RPMI8226 (cell line): Measurements from ENCODE around the gene NUAK1.

Experiments
- DNase-seq: peaks from one replicate; pipeline ENCODE4 v3.0.0-alpha.2; 2015

Gene NUAK1

GRCh38 chr12:106128585-106129328 lies 10.0 kb downstream of the NUAK1 start:
- DNase-seq = no peak

GRCh38 chr12:106127338-106128126 lies 11.2 kb downstream of the NUAK1 start:
- DNase-seq = no peak

GRCh38 chr12:106126441-106127337 lies 12.1 kb downstream of the NUAK1 start:
- no peak for DNase-seq

- no peak for DNase-seq
Measured at GRCh38 chr12:106125351-106126095, 13.2 kb downstream of the NUAK1 start.

- no peak for DNase-seq
Measured at GRCh38 chr12:106123551-106124081, 15.1 kb downstream of the NUAK1 start.

GRCh38 chr12:106123110-106123509 lies 15.6 kb downstream of the NUAK1 start:
- DNase-seq = no peak

- DNase-seq = no peak
Measured at GRCh38 chr12:106122004-106122403, 16.8 kb downstream of the NUAK1 start.

GRCh38 chr12:106120519-106121105 lies 18.1 kb downstream of the NUAK1 start:
- no peak for DNase-seq

GRCh38 chr12:106119301-106119700 lies 19.5 kb downstream of the NUAK1 start:
- no peak for DNase-seq

GRCh38 chr12:106118381-106119130 lies 20.2 kb downstream of the NUAK1 start:
- no peak for DNase-seq

- no peak for DNase-seq
Measured at GRCh38 chr12:106115440-106115839, 23.3 kb downstream of the NUAK1 start.

- no peak for DNase-seq
Measured at GRCh38 chr12:106114447-106115068, 24.2 kb downstream of the NUAK1 start.

- DNase-seq = no peak
Measured at GRCh38 chr12:106113824-106114446, 24.8 kb downstream of the NUAK1 start.

- DNase-seq = no peak
Measured at GRCh38 chr12:106113446-106113823, 25.3 kb downstream of the NUAK1 start.

GRCh38 chr12:106113042-106113441 lies 25.7 kb downstream of the NUAK1 start:
- DNase-seq = no peak

- no peak for DNase-seq
Measured at GRCh38 chr12:106112145-106112821, 26.5 kb downstream of the NUAK1 start.

GRCh38 chr12:106110626-106111300 lies 28.0 kb downstream of the NUAK1 start:
- no peak for DNase-seq

GRCh38 chr12:106109168-106109910 lies 29.4 kb downstream of the NUAK1 start:
- DNase-seq = no peak
